ENCODE measurements around the gene MATCAP1. TPM values are rescaled to one million over a fixed set of nuclear protein-coding genes. Genes with fewer than 3 reads are reported as not detected.

The MATCAP1 gene
- total RNA-seq, 6 experiments from 2014 or later: 3.5 to 13.8 (median 9.3) TPM

DNA sequence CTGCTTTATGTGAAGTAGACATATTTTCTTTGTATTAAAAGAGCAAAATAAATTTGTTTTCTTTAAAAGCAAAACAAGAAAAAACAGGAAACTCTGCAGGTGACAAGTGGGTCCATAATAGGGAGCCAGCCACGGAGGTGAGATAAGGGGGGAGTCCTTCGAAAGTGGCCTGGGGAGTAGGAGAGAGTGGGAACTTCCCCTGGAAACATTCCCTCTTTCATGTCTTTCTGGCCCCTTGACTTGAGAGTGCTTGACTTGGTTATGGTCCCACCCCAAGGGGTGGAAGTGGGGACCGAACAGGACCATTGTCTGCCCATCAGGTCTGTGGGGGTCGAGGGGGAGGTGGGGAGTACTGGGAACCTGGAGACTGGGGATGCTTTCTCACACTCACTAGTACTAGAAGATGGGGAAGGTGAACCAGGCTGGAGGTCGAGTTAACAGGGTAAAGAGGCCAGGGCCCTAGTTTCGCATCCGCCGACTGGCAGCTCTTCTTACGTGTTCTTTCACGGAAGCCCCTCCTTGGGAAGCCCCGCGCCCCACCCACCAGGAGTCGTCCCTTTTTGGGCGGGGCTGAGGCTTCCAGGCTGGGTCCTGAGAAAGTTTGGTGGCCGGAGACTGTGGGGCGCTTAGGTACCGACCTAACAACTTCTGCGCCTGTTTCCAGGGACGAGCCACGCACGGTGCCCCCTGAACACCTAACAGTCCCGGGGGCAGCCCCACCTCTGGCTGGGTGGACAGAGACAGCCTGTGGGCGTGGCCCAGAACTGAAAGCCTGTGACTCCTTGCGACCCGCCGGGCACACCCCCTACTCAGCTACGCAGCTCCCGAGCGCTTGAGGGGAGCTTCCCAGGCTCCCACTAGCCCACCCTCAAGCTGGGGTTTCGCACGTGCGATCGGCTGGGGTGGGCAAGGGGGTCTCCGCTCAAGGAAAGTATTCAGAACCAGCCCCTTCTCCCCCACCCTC lies 24.8 kb downstream of the MATCAP1 start:
- 15% methylated on average over 6 of the region's 34 CpGs for WGBS (ENCODE audit: insufficient coverage, low coverage, low lambda C conversion rate, missing lambda C conversion rate)
- peak in 1 of 3 donors; percentile 68 for DNase-seq
- no peak for TF ChIP-seq CTCF (IDR thresholded peaks at IDR 0.05)
- no peak for TF ChIP-seq POLR2A (IDR thresholded peaks at IDR 0.05)

DNA sequence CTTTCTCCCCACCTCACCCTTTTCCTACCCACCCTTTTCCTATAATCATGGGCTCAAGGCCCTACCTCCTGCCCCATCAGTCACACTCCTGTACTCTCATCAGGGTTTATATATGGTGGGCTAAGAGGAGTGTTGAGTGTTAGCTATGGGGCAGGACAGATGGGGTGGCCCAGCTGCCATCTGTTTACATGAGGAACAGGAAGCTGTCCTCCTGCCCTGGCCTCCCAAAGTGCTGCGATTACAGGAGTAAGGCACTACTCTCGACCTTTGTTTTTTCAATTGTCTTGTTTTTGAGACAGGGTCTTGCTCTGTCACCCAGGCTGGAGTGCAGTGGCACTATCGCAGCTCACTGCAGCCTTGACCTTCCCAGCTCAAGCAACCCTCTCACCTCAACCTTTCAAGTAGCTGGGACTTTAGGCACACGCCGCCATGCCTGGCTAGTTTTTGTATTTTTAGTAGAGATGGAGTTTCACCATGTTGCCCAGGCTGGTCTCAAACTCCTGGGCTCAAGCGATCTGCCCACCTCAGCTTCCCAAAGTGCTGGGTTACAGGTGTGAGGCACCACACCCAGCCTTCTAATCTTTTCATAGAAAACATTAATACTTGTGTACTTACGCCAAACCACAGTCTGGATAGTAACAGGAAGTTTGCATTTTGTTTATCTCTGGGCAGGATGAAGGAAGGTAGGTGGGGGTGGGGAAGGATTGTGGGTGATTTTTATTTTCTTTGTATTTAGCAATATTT lies 25.7 kb downstream of the MATCAP1 start:
- Histone ChIP-seq H3K9me3 (no peaks in the 10 kb centered on the region), H3K27me3 (no peaks in the 10 kb centered on the region), H3K4me3 (no peak overlapping the region), H3K36me3 (no peaks in the 10 kb centered on the region), H3K4me1 (peaks cover 0 to 26% (median 10%) of the 10 kb centered on the region in 4 donors), H3K27ac (no peak overlapping the region)
- intact Hi-C loops (cut with DNase I): loop anchor here (5.0 to 10.0 kb wide), 4 partner anchors 53 to 186 kb away; partner anchors contain the start of gene PHAF1 (in 1 of the 2)
- 78% methylated on average over 7 of the region's 7 CpGs for WGBS (ENCODE audit: insufficient coverage, low coverage, low lambda C conversion rate, missing lambda C conversion rate)
- no peak for TF ChIP-seq CTCF (IDR thresholded peaks at IDR 0.05)
- TF ChIP-seq POLR2A (IDR thresholded peaks at IDR 0.05): no peak
- DNase-seq (no peak), ATAC-seq (no peak)

More for the DNA sequence above, 24.8 kb downstream of the MATCAP1 start:
- no peaks in the 10 kb centered on the region for H3K36me3 ChIP-seq
- peak overlapping the region; percentile 81 to 94 (median 85) for H3K4me3 ChIP-seq
- peak in 2 of 4 donors; percentile 18 to 20 for ATAC-seq
- peak overlapping the region; percentile 13 to 67 (median 62) for H3K27ac ChIP-seq
- H3K27me3 ChIP-seq: no peaks in the 10 kb centered on the region
- peaks cover 0 to 34% (median 14%) of the 10 kb centered on the region in 4 donors for H3K4me1 ChIP-seq
- no peaks in the 10 kb centered on the region for H3K9me3 ChIP-seq
- intact Hi-C loops (cut with DNase I): loop anchor here (5.0 to 10.0 kb wide), 4 partner anchors 54 to 187 kb away; partner anchors contain the start of gene PHAF1 (in 1 of the 2)

- DNase-seq: no peak
These were observed 26.5 kb downstream of the MATCAP1 start for GRCh38 chr16:67157106-67157748.

More at GRCh38 chr16:67157106-67157748, 26.5 kb downstream of the MATCAP1 start:
- Histone ChIP-seq H3K27ac (no peak overlapping the region), H3K4me1 (peaks cover 0 to 21% (median 7%) of the 10 kb centered on the region in 4 donors), H3K9me3 (no peaks in the 10 kb centered on the region), H3K36me3 (no peaks in the 10 kb centered on the region), H3K27me3 (no peaks in the 10 kb centered on the region), H3K4me3 (no peak overlapping the region)
- intact Hi-C loops (cut with DNase I): loop anchor here (5.0 to 10.0 kb wide), 4 partner anchors 52 to 185 kb away; partner anchors contain the start of gene PHAF1 (in 1 of the 2)
- 82% methylated on average over 7 of the region's 7 CpGs for WGBS (ENCODE audit: insufficient coverage, low coverage, low lambda C conversion rate, missing lambda C conversion rate)
- no peak for ATAC-seq
- no peak for TF ChIP-seq POLR2A (IDR thresholded peaks at IDR 0.05)
- TF ChIP-seq CTCF (IDR thresholded peaks at IDR 0.05): no peak
